Chondrocyte (in vitro differentiated cells): Measurements from ENCODE around the gene NACC1. TPM values are rescaled to one million over a fixed set of nuclear protein-coding genes. Genes with fewer than 3 reads are reported as not detected.
A peak's percentile ranks its signal among the peaks of the same experiment; 100 is the strongest.

ENCODE experiments used
- DNase-seq: peaks from one replicate; pipeline ENCODE4 v3.0.0; 2021; ENCODE audit warnings: mixed read lengths, low spot score
- H3K27ac Mint-ChIP-seq: one replicate; pipeline ENCODE4 v1.8.0; 2021; ENCODE audit warnings: mild to moderate bottlenecking, moderate library complexity, mixed read lengths; ENCODE audit not compliant: unreplicated experiment
- H3K27me3 Mint-ChIP-seq: 2 replicates; pipeline ENCODE4 v1.8.0; 2021; ENCODE audit warnings: low read depth, mixed read lengths
- H3K36me3 Mint-ChIP-seq: 2 replicates; pipeline ENCODE4 v1.8.0; 2021; ENCODE audit warnings: low read depth, mixed read lengths
- H3K4me1 Mint-ChIP-seq: 2 replicates; pipeline ENCODE4 v1.8.0; 2021; ENCODE audit warnings: low read depth, mild to moderate bottlenecking, mixed read lengths
- H3K4me3 Mint-ChIP-seq: one replicate; pipeline ENCODE4 v1.8.0; 2021; ENCODE audit warnings: mild to moderate bottlenecking, moderate library complexity, mixed read lengths; ENCODE audit not compliant: unreplicated experiment
- H3K9me3 Mint-ChIP-seq: 2 replicates; pipeline ENCODE4 v1.8.0; 2021; ENCODE audit warnings: low read depth, mixed read lengths
- total RNA-seq: library from RNA; stranded (reverse); gene quantifications from 3 replicates; pipeline ENCODE4 v1.2.1, GENCODE V29; 2021
- TF ChIP-seq, protein P1 (sequence below): fragments of 200-600 bp; sonication (generic); IDR thresholded peaks from 2 replicates; pipeline ENCODE4 v1.5.0; 2021; ENCODE audit warnings: antibody characterized with exemption, mild to moderate bottlenecking, moderate library complexity

NACC1 gene
- total RNA-seq, 1 donor from 2014 or later = 47.3 TPM

DNA sequence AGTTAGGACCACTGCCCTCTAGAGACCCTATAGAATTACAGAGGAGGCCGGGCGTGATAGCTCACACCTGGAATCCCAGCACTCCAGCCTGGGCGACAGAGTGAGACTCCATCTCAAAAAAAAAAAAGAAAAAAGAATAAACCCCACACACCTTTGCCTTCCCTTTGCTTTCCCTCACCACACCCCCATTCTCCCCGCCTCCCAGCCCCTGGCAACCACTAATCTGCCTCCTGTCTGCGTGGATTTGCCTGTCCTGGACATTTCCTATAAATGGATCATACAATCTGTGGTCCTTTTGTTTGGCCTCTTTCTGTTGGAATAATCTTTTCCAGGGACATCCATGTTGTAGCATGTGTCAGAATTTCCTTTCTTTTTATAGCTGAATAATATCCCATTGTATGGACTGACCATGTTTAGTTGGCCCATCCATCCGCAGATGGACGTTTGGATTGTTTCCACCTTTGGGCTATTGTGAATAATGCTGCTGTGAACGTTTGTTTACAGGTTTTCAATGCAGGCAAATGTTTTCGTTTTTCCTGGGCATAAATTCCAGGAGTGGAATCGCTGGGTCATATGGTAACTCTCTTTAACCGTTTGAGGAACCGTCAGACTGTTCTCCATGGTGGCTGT lies 15.3 kb downstream of the NACC1 start:
- Mint-ChIP-seq H3K27me3 (no peaks in the 10 kb centered on the region), H3K4me1 (peaks cover 6% of the 10 kb centered on the region), H3K27ac (no peak overlapping the region)

GRCh38 chr19:13134626-13135025 lies 16.6 kb downstream of the NACC1 start:
- Mint-ChIP-seq H3K27me3 (no peaks in the 10 kb centered on the region), H3K36me3 (peaks cover 9% of the 10 kb centered on the region), H3K27ac (peak overlapping the region; percentile 41), H3K9me3 (no peaks in the 10 kb centered on the region), H3K4me1 (peaks cover 7% of the 10 kb centered on the region), H3K4me3 (no peak overlapping the region)
- TF ChIP-seq, protein P1, sequence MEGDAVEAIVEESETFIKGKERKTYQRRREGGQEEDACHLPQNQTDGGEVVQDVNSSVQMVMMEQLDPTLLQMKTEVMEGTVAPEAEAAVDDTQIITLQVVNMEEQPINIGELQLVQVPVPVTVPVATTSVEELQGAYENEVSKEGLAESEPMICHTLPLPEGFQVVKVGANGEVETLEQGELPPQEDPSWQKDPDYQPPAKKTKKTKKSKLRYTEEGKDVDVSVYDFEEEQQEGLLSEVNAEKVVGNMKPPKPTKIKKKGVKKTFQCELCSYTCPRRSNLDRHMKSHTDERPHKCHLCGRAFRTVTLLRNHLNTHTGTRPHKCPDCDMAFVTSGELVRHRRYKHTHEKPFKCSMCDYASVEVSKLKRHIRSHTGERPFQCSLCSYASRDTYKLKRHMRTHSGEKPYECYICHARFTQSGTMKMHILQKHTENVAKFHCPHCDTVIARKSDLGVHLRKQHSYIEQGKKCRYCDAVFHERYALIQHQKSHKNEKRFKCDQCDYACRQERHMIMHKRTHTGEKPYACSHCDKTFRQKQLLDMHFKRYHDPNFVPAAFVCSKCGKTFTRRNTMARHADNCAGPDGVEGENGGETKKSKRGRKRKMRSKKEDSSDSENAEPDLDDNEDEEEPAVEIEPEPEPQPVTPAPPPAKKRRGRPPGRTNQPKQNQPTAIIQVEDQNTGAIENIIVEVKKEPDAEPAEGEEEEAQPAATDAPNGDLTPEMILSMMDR = no peak
- DNase-seq = no peak

More for the DNA sequence above, 15.3 kb downstream of the NACC1 start:
- no peak for DNase-seq
- no peak overlapping the region for H3K4me3 Mint-ChIP-seq
- H3K36me3 Mint-ChIP-seq = peaks cover 9% of the 10 kb centered on the region
- TF ChIP-seq, protein P1 = no peak
- no peaks in the 10 kb centered on the region for H3K9me3 Mint-ChIP-seq

DNA sequence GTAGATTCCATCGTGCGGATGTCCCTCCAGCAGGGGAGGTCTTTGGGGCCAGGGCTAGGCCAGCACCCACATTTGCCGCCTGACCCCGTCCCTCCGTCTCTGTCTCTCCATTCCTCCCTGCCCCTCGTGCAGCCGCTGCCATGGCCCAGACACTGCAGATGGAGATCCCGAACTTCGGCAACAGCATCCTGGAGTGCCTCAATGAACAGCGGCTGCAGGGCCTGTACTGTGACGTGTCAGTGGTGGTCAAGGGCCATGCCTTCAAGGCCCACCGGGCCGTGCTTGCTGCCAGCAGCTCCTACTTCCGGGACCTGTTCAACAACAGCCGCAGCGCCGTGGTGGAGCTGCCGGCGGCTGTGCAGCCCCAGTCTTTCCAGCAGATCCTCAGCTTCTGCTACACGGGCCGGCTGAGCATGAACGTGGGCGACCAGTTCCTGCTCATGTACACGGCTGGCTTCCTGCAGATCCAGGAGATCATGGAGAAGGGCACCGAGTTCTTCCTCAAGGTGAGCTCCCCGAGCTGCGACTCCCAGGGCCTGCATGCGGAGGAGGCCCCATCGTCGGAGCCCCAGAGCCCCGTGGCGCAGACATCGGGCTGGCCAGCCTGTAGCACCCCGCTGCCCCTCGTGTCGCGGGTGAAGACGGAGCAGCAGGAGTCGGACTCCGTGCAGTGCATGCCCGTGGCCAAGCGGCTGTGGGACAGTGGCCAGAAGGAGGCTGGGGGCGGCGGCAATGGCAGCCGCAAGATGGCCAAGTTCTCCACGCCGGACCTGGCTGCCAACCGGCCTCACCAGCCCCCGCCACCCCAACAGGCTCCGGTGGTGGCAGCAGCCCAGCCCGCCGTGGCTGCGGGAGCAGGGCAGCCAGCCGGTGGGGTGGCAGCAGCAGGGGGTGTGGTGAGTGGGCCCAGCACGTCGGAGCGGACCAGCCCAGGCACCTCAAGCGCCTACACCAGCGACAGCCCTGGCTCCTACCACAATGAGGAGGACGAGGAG lies 17.3 kb downstream of the NACC1 start:
- H3K36me3 Mint-ChIP-seq = peaks cover 9% of the 10 kb centered on the region
- H3K4me3 Mint-ChIP-seq = no peak overlapping the region
- TF ChIP-seq, protein P1 = no peak
- H3K9me3 Mint-ChIP-seq = no peaks in the 10 kb centered on the region
- DNase-seq = no peak
- no peak overlapping the region for H3K27ac Mint-ChIP-seq
- H3K4me1 Mint-ChIP-seq = peaks cover 9% of the 10 kb centered on the region
- no peaks in the 10 kb centered on the region for H3K27me3 Mint-ChIP-seq

DNA sequence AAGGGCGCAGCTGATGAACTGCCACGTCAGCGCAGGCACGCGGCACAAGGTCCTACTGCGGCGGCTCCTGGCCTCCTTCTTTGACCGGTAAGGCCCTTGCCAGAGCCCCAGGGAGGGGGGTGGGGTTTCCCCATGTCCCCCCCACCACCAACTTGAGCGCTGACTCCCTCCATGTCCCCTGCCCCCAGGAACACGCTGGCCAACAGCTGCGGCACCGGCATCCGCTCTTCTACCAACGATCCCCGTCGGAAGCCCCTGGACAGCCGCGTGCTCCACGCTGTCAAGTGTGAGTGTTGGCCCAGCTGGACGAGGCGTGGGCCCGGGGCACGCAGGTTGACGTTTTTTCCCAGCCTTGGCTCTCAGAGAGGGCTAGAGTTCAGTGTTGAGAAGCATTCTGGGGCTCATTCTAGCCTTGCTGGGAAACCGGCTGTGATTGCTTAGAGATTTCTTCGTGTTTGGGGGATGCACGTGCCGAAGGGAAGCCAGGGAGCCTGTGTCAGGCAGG lies 19.3 kb downstream of the NACC1 start:
- Mint-ChIP-seq H3K36me3 (peaks cover 9% of the 10 kb centered on the region), H3K4me3 (no peak overlapping the region), H3K27me3 (no peaks in the 10 kb centered on the region), H3K4me1 (peaks cover 9% of the 10 kb centered on the region), H3K9me3 (no peaks in the 10 kb centered on the region), H3K27ac (no peak overlapping the region)
- TF ChIP-seq, protein P1 = no peak
- DNase-seq = no peak
